ENCODE measurements around the gene CDH13.

- TF ChIP-seq CTCF (IDR thresholded peaks at IDR 0.05) (no peak), POLR2A (IDR thresholded peaks at IDR 0.05) (no peak)
Observed at GRCh38 chr16:82926500-82926899, 299.7 kb downstream of the CDH13 start.

All from adrenal gland (tissue), 5 donors.